Astrocyte of the hippocampus (primary cell): ENCODE results near the gene C3orf85.
"Not testable (repeated sequence)": the region's sequence is repeated elsewhere in the genome, so short reads cannot be mapped to it uniquely, and the experiment has no call there.

Experiments used
- DNase-seq: peaks from one replicate; pipeline ENCODE4 v3.0.0; 2011; ENCODE audit warnings: low read depth, low spot score

C3orf85 gene

GRCh38 chr3:109136523-109136922 is at the start of gene C3orf85:
Gene C3orf85 (plus strand): TSS chr3:109136719. CDS start chr3:109136848, 129 bp downstream.
- no peak for DNase-seq

DNA sequence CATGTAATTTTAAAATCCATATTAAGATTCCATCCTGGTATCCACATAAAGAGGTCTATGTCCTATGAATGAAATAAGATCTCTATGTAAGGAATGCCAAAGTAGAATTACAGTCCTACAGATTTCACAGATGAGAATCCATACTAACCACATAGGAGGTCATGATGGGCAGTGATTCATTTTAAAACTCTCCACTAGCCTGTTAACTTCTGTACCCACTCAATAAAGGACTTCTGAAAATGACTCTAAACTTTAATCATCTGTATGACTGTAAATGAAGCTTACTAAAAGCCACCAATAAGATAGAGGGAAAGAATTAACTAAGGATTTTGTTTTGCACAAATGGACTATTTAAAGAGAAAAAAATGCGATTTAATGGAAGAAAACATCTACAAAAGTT is 47.3 kb upstream of the C3orf85 start:
- no peak for DNase-seq

DNA sequence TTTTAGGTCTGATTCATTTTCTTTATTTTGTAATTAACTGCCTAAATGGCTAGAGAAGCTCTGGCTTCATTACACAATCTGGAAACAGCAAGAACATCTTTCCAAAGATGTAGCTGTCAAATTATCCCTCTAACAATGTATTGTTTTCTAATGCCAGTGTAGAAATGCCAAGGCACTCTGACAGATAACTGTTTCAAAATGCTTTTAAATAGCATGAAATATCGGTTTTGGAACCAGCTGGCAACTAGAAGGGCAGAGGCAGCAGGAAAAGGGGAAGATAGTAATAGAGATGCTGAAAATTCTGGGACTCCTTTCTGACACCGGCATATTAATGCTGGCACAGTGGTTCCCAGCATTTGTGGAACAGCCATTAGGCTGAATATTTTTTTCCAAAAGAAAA is 44.7 kb upstream of the C3orf85 start:
- DNase-seq, result no peak

DNA sequence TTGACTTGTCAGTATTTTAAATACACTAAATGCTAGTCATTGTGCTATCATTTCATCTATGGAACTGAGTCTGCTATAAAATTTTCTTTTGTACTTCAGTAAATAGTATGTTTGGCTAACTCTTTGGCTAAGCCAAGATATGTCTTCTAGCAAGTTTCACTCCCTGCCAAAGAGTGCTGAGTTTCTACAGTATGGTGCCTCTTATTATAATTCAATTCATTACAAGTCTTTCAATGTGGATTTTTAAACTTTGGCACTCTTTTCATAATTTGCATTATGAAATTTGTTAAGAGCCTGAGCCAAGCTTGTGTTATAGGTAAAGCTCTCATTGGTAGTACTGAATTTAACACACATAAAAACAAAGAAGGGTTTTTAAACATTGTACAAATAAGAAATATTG is 43.0 kb upstream of the C3orf85 start:
- DNase-seq, result no peak

GRCh38 chr3:109095166-109095565 is 41.4 kb upstream of the C3orf85 start:
- DNase-seq, result no peak

DNA sequence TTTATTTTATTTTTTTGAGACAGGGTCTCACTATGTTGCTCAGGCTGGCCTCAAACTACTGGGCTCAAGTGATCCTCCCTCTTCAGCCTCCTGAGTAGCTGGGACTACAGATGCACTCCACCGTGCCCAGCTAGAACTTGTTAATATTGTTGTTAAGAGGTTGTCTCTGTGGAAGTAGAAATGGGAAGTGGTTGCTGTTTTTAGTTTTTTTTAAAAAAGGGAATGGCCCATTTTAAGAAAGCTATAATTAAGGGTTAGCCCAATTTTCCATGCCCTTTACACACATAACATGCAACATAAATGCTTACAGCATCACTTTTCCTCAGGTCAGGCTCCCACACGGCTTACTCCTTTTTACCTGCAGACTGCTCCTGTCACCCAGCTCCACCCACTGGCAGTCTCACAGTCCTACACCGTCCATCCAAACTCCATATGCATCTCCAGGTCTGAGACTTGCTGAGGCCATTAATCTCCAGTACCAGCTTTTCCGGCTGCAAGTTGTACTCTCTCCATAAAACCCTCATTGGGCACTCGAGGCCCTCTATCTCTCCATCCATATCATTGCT is 38.4 kb upstream of the C3orf85 start:
- no peak for DNase-seq

GRCh38 chr3:109109574-109109973 is 26.9 kb upstream of the C3orf85 start:
- DNase-seq, result no peak

- DNase-seq, result no peak
Measured at GRCh38 chr3:109112946-109113760, 23.4 kb upstream of the C3orf85 start.

DNA sequence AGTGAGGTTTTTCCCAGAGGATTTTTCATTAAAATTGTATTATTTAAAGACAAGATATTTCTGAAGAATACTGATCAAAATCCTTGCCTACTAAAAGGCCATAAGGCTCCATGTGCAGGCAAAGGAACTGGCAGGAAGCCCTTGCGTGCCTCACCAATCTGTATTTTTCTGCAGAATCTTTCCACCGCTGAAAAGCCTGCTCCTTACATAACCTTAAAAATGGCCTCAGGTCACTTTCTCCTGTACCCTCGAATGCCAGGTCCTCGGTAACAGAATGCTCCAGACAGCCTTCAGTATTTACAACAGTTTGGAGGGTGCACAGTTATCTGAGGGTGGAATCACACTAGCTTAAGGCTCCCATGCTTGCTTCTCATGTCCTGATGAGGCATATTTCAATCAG is 21.8 kb upstream of the C3orf85 start:
- DNase-seq, result no peak

DNA sequence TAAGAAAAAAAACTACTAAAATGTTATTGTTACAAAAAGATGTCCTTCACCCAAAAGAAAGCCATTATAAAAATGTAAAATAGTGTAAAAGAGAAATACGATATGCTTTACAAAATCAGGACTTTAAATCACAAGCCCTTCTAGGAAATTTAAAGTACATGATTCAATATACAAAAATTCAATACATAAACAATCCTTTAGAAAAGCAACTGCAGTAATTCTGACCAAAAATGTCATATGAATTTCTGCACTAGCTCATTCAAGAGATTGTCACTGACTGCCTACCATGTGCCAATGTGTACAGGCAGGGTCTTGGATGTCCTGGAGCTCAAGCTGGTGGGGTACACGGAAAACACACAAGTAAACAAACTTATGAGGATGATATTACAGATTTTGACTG is 21.1 kb upstream of the C3orf85 start:
- DNase-seq, result peak; percentile 14

- peak; percentile 46 for DNase-seq
Measured at GRCh38 chr3:109116031-109116430, 20.5 kb upstream of the C3orf85 start.

DNA sequence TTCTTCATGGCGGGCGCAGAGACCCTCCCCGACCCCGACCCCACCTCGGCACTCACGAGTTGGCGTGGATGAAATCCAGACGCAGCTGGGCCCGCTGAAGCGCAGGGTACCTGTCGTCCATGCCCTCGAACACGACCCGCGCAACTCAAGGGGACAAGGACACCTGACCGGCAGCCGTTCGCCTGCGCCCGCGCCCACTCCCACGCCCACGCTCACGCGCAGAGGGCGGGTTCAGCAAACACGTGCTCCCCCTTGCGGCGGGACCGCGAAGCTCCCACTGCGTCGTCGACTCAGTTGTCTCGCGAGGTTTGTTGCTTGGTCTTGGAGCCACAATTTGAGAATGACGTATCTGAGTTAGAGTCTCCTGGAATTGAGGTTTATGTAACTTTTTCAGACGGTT is 18.6 kb upstream of the C3orf85 start, which contains the start of gene MORC1:
Gene MORC1, minus strand, starts transcription at position 196 of the 400 bp plus-strand sequence. Its CDS starts 75 bp downstream, at position 121.
- DNase-seq, result no peak

- DNase-seq, result no peak
Measured at GRCh38 chr3:109118584-109118983, 17.9 kb upstream of the C3orf85 start.

DNA sequence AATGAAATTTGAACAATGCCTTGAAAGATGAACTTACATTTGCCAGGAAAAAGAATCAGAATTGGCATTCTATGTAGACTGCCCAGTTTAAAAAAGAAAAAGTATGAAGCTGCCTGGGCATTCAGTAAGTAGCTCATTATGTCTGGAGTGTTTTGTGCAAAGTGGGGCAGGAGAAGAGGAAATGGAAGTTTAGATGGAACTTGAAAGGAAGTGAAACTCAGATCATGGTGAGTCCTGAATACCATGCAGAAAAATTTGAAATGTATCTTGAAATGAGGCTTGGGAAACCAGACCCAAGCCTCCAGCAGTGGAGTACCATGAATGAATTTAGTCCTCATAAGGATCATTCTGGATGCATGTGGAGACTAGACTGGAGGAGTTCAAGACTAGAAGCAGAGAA is 13.8 kb upstream of the C3orf85 start:
- no peak for DNase-seq

DNA sequence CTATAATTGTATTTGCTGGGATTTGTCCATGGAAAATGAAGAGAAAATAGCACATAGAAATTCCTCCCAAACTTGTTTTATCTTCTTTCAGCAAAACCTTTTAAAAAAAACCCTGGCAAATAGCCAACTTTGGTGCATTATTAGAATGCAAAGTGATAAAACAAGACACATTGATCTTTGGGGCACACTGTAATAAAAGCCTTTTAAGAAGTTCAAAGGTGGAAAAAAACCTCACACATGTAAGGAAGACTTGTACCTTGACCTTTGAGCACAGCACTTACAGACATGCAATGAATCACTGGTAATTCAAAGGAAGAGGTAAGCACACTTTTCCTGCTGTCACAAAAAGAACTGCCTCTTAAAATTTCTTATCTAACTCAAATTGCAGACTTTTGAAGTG is 10.6 kb upstream of the C3orf85 start:
- DNase-seq, result no peak

DNA sequence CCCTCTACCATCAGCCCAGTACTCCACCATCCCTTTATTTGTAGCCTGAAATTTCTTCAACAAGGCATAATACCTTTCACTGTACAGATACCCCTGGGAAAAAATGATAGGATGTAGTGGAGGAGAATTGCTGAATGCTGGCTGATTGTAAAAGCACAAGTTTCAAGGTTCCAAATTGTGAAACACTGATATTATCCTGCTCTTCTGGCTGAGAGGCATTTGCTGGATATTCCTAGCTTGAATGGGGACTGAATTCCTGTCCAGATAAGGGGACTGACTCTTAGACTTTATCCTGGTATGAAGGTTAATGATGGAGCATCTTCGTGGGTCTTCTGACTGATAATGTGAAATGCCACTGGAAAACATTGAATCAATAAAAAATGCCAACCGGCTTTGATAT is 9.0 kb upstream of the C3orf85 start:
- DNase-seq, result no peak

DNA sequence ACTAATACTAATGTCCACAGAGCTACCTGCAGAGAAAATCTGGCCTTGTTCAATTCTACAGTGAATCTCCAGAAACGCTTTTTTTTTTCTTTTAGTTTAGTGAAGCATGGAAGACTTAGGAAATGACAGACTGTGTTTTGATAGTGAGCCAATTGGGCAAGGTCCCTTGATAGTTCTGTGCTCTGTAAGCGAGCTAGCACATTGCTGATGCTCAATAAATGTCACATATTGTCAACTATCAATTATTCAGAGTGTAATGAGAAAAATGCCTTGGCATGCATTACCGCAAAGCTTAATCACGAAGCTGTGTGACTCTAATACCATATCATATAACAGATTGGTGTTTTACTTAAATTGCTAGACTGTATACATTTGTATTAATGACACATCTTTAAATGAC is 5.2 kb upstream of the C3orf85 start:
- DNase-seq, result peak; percentile 20

DNA sequence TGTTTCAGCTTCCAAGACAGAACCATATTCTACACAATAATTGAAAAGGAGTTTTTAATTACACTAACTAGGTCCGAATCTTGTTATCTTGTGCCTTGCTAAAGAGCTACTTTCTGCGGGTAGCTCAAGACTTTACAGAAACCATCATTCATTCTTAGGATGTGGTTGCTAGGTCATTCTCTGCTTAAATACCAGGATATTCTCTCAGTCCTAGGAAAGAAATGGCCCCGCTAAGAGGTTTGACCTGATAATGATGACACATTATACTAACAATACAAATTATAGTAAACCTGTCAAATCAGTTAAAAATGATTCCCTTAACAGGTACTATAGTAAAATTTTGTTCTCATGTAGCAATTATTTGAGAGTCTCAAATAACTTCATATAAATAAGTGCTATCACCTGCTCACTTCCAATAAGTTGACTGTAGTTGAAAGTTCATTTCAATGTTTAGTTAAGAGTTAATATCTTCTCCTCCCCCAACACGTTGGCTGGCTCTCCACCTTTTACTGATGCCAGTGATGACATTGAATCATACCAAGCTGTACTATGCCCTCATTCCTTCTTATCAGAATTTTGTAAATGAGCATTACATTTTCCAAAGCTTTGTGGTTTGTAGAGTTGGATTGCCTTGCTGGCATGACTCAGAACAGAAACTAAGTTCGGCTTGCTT is 3.6 kb upstream of the C3orf85 start:
- peak; percentile 87 for DNase-seq

- DNase-seq, result not testable (repeated sequence)
Measured at GRCh38 chr3:109133474-109133816, 3.1 kb upstream of the C3orf85 start.

DNA sequence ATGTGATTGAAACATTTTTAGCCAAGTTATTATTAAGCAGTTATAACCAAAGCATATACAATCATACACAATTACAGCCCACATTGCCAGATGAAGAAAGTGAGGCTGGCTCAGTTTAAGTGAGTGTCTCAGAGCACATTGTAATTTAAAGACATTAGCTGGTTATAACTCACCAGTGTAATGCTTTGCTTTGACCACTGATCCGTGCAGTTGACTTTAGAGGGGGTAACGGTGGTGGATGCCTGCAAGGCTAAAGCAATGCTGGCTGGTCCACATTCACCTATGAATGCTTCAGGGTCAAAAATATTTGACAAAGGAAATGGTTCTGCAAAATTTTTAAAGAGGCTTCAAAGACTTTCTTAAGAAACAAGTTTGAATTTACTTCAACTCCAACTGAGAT is 1.2 kb downstream of the C3orf85 start:
- no peak for DNase-seq

GRCh38 chr3:109140318-109140717 is 3.8 kb downstream of the C3orf85 start:
- DNase-seq, result no peak

DNA sequence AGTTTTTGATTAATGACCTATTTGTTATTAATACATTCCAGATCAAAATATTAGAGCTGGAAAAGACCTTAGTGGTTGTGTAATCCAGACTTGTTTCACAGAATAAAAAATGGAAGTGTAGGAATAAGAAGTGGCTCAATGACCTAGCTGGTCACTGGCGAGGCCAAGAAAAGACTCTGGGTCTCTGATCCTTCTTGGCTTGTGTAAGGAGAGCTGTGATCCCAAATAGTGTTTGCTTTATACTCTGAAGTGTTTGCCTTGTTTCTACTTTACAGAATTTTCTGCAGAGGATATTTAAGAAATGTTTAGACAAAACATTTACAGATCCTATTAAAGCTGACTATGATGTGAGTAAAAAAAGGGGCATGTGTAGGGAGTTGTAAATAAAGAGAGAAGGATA is 7.1 kb downstream of the C3orf85 start:
- DNase-seq, result no peak

- DNase-seq, result no peak
Measured at GRCh38 chr3:109149078-109149477, 12.6 kb downstream of the C3orf85 start.
